ENCODE results near the gene GKN1.

The GKN1 gene

GRCh38 chr2:69011611-69012157, 37.2 kb downstream of the GKN1 start:
- no peak for DNase-seq

GRCh38 chr2:69012310-69013141, 38.1 kb downstream of the GKN1 start:
- peak; percentile 53 for DNase-seq

- DNase-seq = peak; percentile 61
These were observed 38.9 kb downstream of the GKN1 start, which contains the start of gene ANTXR1 for GRCh38 chr2:69013142-69013839. TSS of gene ANTXR1 (plus strand) at chr2:69013179. CDS start at chr2:69013500, 321 bp downstream.

GRCh38 chr2:69013840-69014821, 39.7 kb downstream of the GKN1 start:
- DNase-seq = peak; percentile 55

- DNase-seq = no peak
These were observed 42.6 kb downstream of the GKN1 start for GRCh38 chr2:69017080-69017479.

- no peak for DNase-seq
These were observed 43.4 kb downstream of the GKN1 start for GRCh38 chr2:69017835-69018234.

GRCh38 chr2:69018678-69019095, 44.3 kb downstream of the GKN1 start:
- no peak for DNase-seq

GRCh38 chr2:69020496-69021426, 46.3 kb downstream of the GKN1 start:
- DNase-seq = no peak

GRCh38 chr2:69021727-69022126, 47.3 kb downstream of the GKN1 start:
- no peak for DNase-seq

- no peak for DNase-seq
These were observed 48.1 kb downstream of the GKN1 start for GRCh38 chr2:69022548-69022947.

GRCh38 chr2:69023236-69023635, 48.8 kb downstream of the GKN1 start:
- DNase-seq = no peak

- peak; percentile 20 for DNase-seq
These were observed 51.6 kb downstream of the GKN1 start for GRCh38 chr2:69026026-69026425.

- DNase-seq = no peak
These were observed 52.4 kb downstream of the GKN1 start for GRCh38 chr2:69026691-69027459.

Data from NCI-H1694 (cell line).